HFFc6 (cell line): Measurements from ENCODE around the gene MED25. TPM values are rescaled to one million over a fixed set of nuclear protein-coding genes. Genes with fewer than 3 reads are reported as not detected.
A peak's percentile ranks its signal among the peaks of the same experiment; 100 is the strongest.

Experiments
- DNase-seq: peaks from one replicate; pipeline ENCODE4 v3.0.0-alpha.2; 2018
- H3K27ac Mint-ChIP-seq: 2 replicates; pipeline ENCODE4 v1.8.0; 2020; ENCODE audit warnings: mild to moderate bottlenecking, mixed read lengths
- H3K27me3 Mint-ChIP-seq: 2 replicates; pipeline ENCODE4 v1.8.0; 2021; ENCODE audit warnings: mild to moderate bottlenecking, moderate library complexity, mixed read lengths; ENCODE audit not compliant: insufficient read depth
- H3K36me3 Mint-ChIP-seq: 2 replicates; pipeline ENCODE4 v1.8.0; 2021; ENCODE audit warnings: low read depth, mixed read lengths
- H3K4me1 Mint-ChIP-seq: 2 replicates; pipeline ENCODE4 v1.8.0; 2020; ENCODE audit warnings: low read depth, mixed read lengths
- H3K4me3 Mint-ChIP-seq: 2 replicates; pipeline ENCODE4 v1.8.0; 2020; ENCODE audit warnings: mild to moderate bottlenecking, moderate library complexity, mixed read lengths
- H3K9me3 Mint-ChIP-seq: 2 replicates; pipeline ENCODE4 v1.8.0; 2020; ENCODE audit warnings: mild to moderate bottlenecking, mixed read lengths
- total RNA-seq, 6 experiments: library from RNA; stranded (reverse); fragmentation: NEBNext Ultra II Directional; extraction: Animal tissue kit (Norgen Biotek cat#: 25700); gene quantifications; 2 replicates in 1 of 6; 3 replicates in 5 of 6; pipeline ENCODE4 v1.2.3, GENCODE V29; 2021
- TF ChIP-seq, protein P1 (sequence below): fragments of 200-600 bp; sonication (generic); IDR thresholded peaks from 2 replicates; pipeline ENCODE4 v1.5.0; 2021; ENCODE audit warnings: antibody characterized with exemption, mild to moderate bottlenecking

MED25 gene
- total RNA-seq, 6 experiments from 2014 or later = 44.5 to 50.6 (median 47.8) TPM

DNA sequence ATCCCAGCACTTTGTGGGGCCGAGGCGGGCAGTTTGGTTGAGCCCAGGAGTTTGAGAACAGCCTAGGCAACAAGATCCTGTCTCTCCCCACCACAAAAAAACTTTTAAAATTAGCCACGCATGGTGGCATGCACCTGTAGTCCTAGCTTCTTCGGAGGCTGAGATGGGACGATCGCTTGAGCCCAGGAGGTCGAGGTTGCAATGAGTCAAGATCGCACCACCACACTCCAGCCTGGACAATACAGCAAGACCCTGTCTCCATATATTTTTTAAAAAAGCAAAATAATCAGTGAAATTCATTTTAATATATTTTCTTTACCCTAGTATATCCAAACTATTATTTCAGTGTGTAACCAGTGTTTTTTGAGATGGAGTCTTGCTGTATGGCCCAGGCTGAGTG is 43.1 kb upstream of the MED25 start:
- Mint-ChIP-seq H3K4me1 (peaks cover 8% of the 10 kb centered on the region), H3K27me3 (peaks cover 2% of the 10 kb centered on the region; the same call in 1 of the 2 replicates), H3K9me3 (no peaks in the 10 kb centered on the region), H3K27ac (no peak overlapping the region), H3K4me3 (no peak overlapping the region), H3K36me3 (peaks cover 4% of the 10 kb centered on the region; the same call in 1 of the 2 replicates)
- DNase-seq = no peak
- TF ChIP-seq, protein P1, sequence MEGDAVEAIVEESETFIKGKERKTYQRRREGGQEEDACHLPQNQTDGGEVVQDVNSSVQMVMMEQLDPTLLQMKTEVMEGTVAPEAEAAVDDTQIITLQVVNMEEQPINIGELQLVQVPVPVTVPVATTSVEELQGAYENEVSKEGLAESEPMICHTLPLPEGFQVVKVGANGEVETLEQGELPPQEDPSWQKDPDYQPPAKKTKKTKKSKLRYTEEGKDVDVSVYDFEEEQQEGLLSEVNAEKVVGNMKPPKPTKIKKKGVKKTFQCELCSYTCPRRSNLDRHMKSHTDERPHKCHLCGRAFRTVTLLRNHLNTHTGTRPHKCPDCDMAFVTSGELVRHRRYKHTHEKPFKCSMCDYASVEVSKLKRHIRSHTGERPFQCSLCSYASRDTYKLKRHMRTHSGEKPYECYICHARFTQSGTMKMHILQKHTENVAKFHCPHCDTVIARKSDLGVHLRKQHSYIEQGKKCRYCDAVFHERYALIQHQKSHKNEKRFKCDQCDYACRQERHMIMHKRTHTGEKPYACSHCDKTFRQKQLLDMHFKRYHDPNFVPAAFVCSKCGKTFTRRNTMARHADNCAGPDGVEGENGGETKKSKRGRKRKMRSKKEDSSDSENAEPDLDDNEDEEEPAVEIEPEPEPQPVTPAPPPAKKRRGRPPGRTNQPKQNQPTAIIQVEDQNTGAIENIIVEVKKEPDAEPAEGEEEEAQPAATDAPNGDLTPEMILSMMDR = no peak

DNA sequence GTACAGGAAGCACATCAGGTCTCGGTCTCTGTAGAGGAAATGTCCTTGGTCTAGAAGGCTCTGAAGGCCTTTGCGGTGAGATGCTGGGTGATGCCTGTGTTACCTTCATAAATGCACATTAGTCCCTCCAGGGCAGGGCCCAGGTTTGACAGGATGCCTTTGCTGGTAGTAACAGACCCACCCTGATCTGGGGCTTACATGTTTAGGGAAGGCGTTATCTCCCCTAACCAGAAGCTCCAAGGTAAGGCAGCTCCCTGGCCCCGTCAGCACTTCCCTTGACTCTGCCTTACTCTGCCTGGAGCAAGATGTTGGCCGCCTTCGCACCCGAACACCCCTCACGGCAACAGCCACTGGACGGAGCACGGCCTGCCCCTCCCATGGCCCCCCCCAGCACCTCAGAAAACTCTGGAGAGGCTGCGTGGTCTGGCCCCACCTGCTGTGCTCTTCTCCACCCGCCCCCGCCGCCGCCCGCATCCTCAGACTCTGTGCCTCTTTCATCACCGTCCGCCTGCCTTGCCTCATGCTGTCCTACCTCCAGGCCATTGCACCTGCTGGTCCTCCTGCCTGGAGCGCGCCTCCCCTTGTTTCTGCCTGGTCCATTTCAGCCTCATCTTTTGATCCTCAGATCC is 42.2 kb upstream of the MED25 start:
- no peaks in the 10 kb centered on the region for H3K9me3 Mint-ChIP-seq
- no peak for DNase-seq
- no peak overlapping the region; the same call in 1 of the 2 replicates for H3K27ac Mint-ChIP-seq
- TF ChIP-seq, protein P1 = no peak
- no peaks in the 10 kb centered on the region for H3K36me3 Mint-ChIP-seq
- 0 out of 2 replicates have a peak, but pooled peaks cover 2% of the 10 kb centered on the region for H3K27me3 Mint-ChIP-seq
- H3K4me3 Mint-ChIP-seq = no peak overlapping the region
- peaks cover 8% of the 10 kb centered on the region for H3K4me1 Mint-ChIP-seq

DNA sequence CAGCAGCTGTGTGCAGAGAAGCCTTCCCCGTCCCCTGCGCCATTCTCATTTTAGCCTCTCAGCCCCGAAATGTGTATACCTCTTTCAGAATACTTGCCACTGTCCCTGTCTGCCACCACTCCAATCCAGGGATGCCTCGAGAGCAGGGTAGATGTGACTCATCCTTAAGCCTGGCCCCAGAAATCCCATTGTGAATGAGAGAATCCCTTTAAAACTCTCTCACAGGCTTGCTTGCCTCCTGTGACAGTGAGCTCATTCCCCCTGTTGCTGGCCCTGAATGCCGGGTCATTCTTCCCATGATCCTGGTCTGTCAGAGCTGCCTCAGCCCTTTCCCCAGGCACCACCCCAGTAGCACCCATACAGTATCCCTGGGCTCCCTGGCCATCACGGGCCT is 41.7 kb upstream of the MED25 start:
- Mint-ChIP-seq H3K9me3 (no peaks in the 10 kb centered on the region), H3K36me3 (no peaks in the 10 kb centered on the region), H3K4me3 (no peak overlapping the region), H3K4me1 (peaks cover 8% of the 10 kb centered on the region), H3K27ac (peak overlapping the region; percentile 8; the same call in 1 of the 2 replicates), H3K27me3 (0 out of 2 replicates have a peak, but pooled peaks cover 2% of the 10 kb centered on the region)
- TF ChIP-seq, protein P1 = no peak
- no peak for DNase-seq

DNA sequence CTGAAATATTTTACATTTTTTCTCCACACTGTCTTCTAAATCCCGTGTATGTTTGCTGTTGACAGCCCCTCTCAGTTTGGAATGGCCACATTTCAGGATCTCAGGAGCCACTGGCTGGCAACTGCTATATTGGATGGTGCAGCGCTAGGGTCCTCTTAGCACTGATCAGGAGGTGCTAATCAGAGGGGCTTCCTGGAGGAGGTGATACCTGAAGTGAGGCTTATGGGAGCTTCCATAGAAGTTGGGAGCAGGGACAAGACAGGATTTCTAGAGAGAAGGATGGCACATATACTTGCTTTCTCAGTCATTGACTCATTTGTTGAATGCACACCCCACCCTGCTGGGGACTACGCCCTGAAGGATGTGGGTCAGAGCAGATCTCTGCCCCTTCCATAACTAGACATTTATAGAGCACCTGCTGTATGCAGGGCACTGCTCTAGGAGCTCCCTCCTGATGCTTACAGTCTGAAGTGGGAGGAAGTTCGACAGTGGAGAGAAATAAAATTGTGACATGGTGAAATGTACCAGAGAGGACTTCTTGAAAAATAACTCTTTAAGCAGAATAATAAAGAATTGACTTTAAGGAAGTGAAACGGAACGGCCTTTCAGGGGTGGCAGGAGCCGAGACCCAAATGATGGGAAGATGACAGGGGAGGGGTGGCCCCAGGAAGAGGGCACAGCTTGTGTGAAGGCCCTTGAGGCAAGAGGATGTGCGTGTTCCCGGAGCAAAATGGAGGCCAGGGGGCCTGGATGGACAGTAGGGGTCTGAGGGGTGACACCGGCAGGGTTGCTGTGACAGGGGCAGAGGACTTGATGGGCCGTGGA is 38.1 kb upstream of the MED25 start:
- no peak overlapping the region for H3K4me3 Mint-ChIP-seq
- peaks cover 17% of the 10 kb centered on the region for H3K36me3 Mint-ChIP-seq
- peaks cover 4% of the 10 kb centered on the region for H3K4me1 Mint-ChIP-seq
- H3K9me3 Mint-ChIP-seq = no peaks in the 10 kb centered on the region
- H3K27ac Mint-ChIP-seq = 0 out of 2 replicates have a peak overlapping the region, but pooled peaks have one; percentile 13
- no peaks in the 10 kb centered on the region for H3K27me3 Mint-ChIP-seq
- TF ChIP-seq, protein P1 = no peak
- no peak for DNase-seq

DNA sequence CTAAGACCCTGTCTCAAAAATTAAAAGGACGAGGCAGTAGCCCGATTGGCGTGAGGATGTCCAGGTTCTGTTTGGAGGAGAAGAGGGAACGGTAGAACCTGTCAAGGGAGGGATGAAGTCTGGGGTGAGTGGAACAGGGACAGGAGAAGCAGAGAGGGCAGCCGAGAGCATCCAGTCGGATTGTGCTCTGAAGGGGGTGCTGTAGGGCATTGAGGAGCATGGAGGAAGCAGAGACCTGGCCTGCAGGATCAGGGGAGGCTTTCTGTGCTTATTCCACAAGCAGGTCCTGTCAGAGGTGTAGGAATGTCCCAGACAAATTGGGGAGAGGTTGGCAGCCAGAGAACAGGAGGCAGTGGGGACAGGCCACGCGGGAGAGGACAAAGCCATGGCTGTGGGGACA is 37.2 kb upstream of the MED25 start:
- Mint-ChIP-seq H3K9me3 (no peaks in the 10 kb centered on the region), H3K4me3 (no peak overlapping the region), H3K36me3 (peaks cover 22% of the 10 kb centered on the region), H3K27me3 (no peaks in the 10 kb centered on the region), H3K4me1 (peaks cover 10% of the 10 kb centered on the region), H3K27ac (no peak overlapping the region)
- no peak for DNase-seq
- TF ChIP-seq, protein P1 = no peak
